A549 (cell line): ENCODE data around the gene HRH3. TPM values are rescaled to one million over a fixed set of nuclear protein-coding genes. Genes with fewer than 3 reads are reported as not detected.

Source experiments
- ATAC-seq, 2 experiments: fragments of 200-7000 bp in 1 of 2; fragments of >200 bp in 1 of 2; cut with Nextera tagmentation in 1 of 2; cut with Tn5 transposase in 1 of 2; 3 replicates each; pipeline versions ENCODE4 v1.8.0 to v1.9.1; 2018 to 2020; ENCODE audit warnings: mild to moderate bottlenecking in 1 of 2, moderate library complexity in 1 of 2
- CTCF ChIA-PET: fragments of 300-600 bp; sonication (Branson Sonifier 250); formaldehyde crosslinking; extraction: SDS; loops from one replicate; lab custom pipeline; 2021; ENCODE audit warnings: antibody characterized with exemption, inconsistent platforms; lab: Yijun Ruan, JAX
- POLR2A ChIA-PET: fragments of 350-600 bp; formaldehyde crosslinking; extraction: SDS; loops from one replicate; lab custom pipeline; 2021; ENCODE audit warnings: antibody characterized with exemption, inconsistent platforms; lab: Yijun Ruan, JAX
- DNase-seq, 2 experiments: peaks; one replicate each; pipeline versions ENCODE4 v3.0.0 to v3.0.0-alpha.2; 2011 to 2016; ENCODE audit warnings: low read depth in 1 of 2, low spot score in 1 of 2
- FAIRE-seq: peaks from 2 replicates; lab custom pipeline; 2011; peaks lifted over from hg19 to GRCh38; lab: Jason Lieb, UNC
- H3K27ac ChIP-seq, 2 experiments: fragments of >200 bp; sonication (Bioruptor Twin); formaldehyde crosslinking; 3 replicates each; pipeline ENCODE4 v1.5.1; 2016 to 2017
- H3K4me1 ChIP-seq: fragments of >200 bp; sonication (Bioruptor Twin); formaldehyde crosslinking; 3 replicates; pipeline ENCODE4 v1.6.1; 2016
- H3K4me2 ChIP-seq: fragments of >200 bp; sonication (Bioruptor Twin); formaldehyde crosslinking; 3 replicates; pipeline ENCODE4 v1.6.1; 2016
- H3K4me3 ChIP-seq: fragments of >200 bp; sonication (Bioruptor Twin); formaldehyde crosslinking; 3 replicates; pipeline ENCODE4 v1.5.1; 2016
- H3K9me3 ChIP-seq: fragments of >200 bp; sonication (Bioruptor Twin); formaldehyde crosslinking; 3 replicates; pipeline ENCODE4 v1.6.1; 2016
- CHD4 ChIP-seq: fragments of 200-600 bp; sonication (generic); IDR thresholded peaks from 2 replicates; pipeline ENCODE4 v1.6.1; 2016; ENCODE audit warnings: antibody characterized with exemption, mild to moderate bottlenecking, borderline replicate concordance
- EP300 ChIP-seq, 2 experiments: fragments of >200 bp; sonication (Bioruptor Twin); formaldehyde crosslinking; IDR thresholded peaks; 2 replicates in 1 of 2; 3 replicates in 1 of 2; pipeline ENCODE4 v1.6.1; 2016 to 2017
- ESRRA ChIP-seq: fragments of 150-350 bp; IDR thresholded peaks from 2 replicates; pipeline ENCODE4 v1.6.1; 2014; ENCODE audit warnings: mild to moderate bottlenecking, low read length, borderline replicate concordance
- FOSL2 ChIP-seq, 2 experiments: fragments of 450-650 bp in 1 of 2; fragments of >200 bp in 1 of 2; sonication (Bioruptor Twin) in 1 of 2; formaldehyde crosslinking; IDR thresholded peaks; 2 replicates each; pipeline versions ENCODE4 v1.5.0 to v1.6.1; 2016 to 2020; ENCODE audit warnings: mild to moderate bottlenecking in 1 of 2, moderate library complexity in 1 of 2
- FOXS1 ChIP-seq: fragments of 250-450 bp; sonication (Bioruptor Pico); IDR thresholded peaks from 2 replicates; pipeline ENCODE4 v1.5.0; 2020; ENCODE audit warnings: mild to moderate bottlenecking, moderate library complexity
- GATA3 ChIP-seq: IDR thresholded peaks from 2 replicates; pipeline ENCODE4 v1.6.1; 2012; ENCODE audit warnings: borderline replicate concordance
- HEYL ChIP-seq: fragments of 250-450 bp; sonication (Bioruptor Pico); IDR thresholded peaks from 2 replicates; pipeline ENCODE4 v1.8.0; 2021; ENCODE audit warnings: mild to moderate bottlenecking, moderate library complexity
- HMGXB4 ChIP-seq: fragments of 250-450 bp; sonication (Bioruptor Pico); IDR thresholded peaks from 2 replicates; pipeline ENCODE4 v1.5.0; 2021; ENCODE audit warnings: mild to moderate bottlenecking, moderate library complexity, borderline replicate concordance
- HOXB13 ChIP-seq: fragments of 250-450 bp; sonication (Bioruptor Pico); IDR thresholded peaks from 2 replicates; pipeline ENCODE4 v1.5.0; 2020; ENCODE audit warnings: low read depth, mild to moderate bottlenecking, moderate library complexity
- HOXB5 ChIP-seq: fragments of 250-450 bp; sonication (Bioruptor Pico); IDR thresholded peaks from 2 replicates; pipeline ENCODE4 v1.5.0; 2020; ENCODE audit warnings: mild to moderate bottlenecking, moderate library complexity
- KDM1A ChIP-seq: fragments of 200-600 bp; sonication (generic); IDR thresholded peaks from 2 replicates; pipeline ENCODE4 v1.6.1; 2016; ENCODE audit warnings: low read depth, mild to moderate bottlenecking
- MAX ChIP-seq: IDR thresholded peaks from 2 replicates; pipeline ENCODE4 v1.6.1; 2012
- MYC ChIP-seq: IDR thresholded peaks from 2 replicates; pipeline ENCODE4 v1.6.1; 2012; ENCODE audit warnings: mild to moderate bottlenecking, inconsistent platforms, low read length, improper control_type of control experiment, borderline replicate concordance
- NPAS2 ChIP-seq: fragments of 250-450 bp; sonication (Bioruptor Pico); IDR thresholded peaks from 2 replicates; pipeline ENCODE4 v1.8.0; 2022; ENCODE audit warnings: mild to moderate bottlenecking, moderate library complexity, borderline replicate concordance
- PBX3 ChIP-seq: IDR thresholded peaks from 2 replicates; pipeline ENCODE4 v1.6.1; 2012
- POLR2A ChIP-seq: IDR thresholded peaks from 2 replicates; pipeline ENCODE4 v1.6.1; 2012; ENCODE audit warnings: mild to moderate bottlenecking, low read length
- RARB ChIP-seq: fragments of 250-450 bp; sonication (Bioruptor Pico); IDR thresholded peaks from 2 replicates; pipeline ENCODE4 v1.8.0; 2021; ENCODE audit warnings: mild to moderate bottlenecking, moderate library complexity
- RCOR1 ChIP-seq: fragments of 150-350 bp; IDR thresholded peaks from 2 replicates; pipeline ENCODE4 v1.6.1; 2014; ENCODE audit warnings: antibody characterized with exemption, low read length, low read depth
- ZNF302 ChIP-seq: fragments of 250-450 bp; sonication (Bioruptor Pico); IDR thresholded peaks from 2 replicates; pipeline ENCODE4 v1.9.0; 2021; ENCODE audit warnings: inconsistent platforms, mild to moderate bottlenecking, moderate library complexity
- ZSCAN20 ChIP-seq: fragments of 250-450 bp; sonication (Bioruptor Pico); IDR thresholded peaks from 2 replicates; pipeline ENCODE4 v1.8.0; 2022; ENCODE audit warnings: mild to moderate bottlenecking, moderate library complexity
- WGBS: methylation state at CpG from one replicate; pipeline ENCODE4 v1.1.6; 2017; ENCODE audit errors: missing lambda C conversion rate; 5-methylcytosine and 5-hydroxymethylcytosine counted together
- polyA plus RNA-seq, 4 experiments: library from polyadenylated mRNA; depleted of rRNA in 3 of 4; stranded (reverse); fragments of >200 nt; fragmentation: RNase III in 1 of 4; extraction: RNeasy Plus Mini Kit Qiagen cat#74134 plus additional on column Dnase treatment in 1 of 4; gene quantifications; 2 replicates in 3 of 4; 3 replicates in 1 of 4; pipeline ENCODE4 v1.2.3, GENCODE V29; 2011 to 2017
- TF ChIP-seq, protein P1 (sequence below): fragments of 450-650 bp; IDR thresholded peaks from 2 replicates; pipeline ENCODE4 v1.6.1; 2014; ENCODE audit warnings: antibody characterized with exemption
- TF ChIP-seq, protein P2 (sequence below): fragments of >200 bp; sonication (Bioruptor Twin); formaldehyde crosslinking; IDR thresholded peaks from 3 replicates; pipeline ENCODE4 v1.6.1; 2016
- TF ChIP-seq, protein P3 (sequence below): IDR thresholded peaks from 2 replicates; pipeline ENCODE4 v1.6.1; 2012; ENCODE audit warnings: low read depth, borderline replicate concordance

The HRH3 gene
- polyA plus RNA-seq, 2 of the 4 experiments (the other 2 are of a cell fraction), result not detected

DNA sequence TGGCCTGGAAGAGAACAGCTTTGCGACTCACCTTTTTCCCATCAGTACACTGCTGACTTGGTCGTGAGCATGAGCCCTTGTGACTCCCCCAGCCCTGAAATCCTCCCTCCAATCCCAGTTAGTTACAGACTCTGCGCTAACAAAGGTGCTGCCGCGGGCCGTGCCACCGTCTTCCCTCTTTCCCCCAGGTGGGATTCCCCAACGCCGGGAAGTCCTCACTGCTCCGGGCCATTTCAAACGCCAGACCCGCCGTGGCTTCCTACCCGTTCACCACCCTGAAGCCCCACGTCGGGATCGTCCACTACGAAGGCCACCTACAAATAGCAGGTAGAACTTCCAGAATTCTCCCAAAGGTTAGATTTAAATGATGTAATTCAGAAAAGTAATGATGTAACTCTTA, 21.1 kb downstream of the HRH3 start:
- Histone ChIP-seq H3K4me1 (no peaks in the 10 kb centered on the region), H3K4me3 (no peak overlapping the region), H3K27ac (no peak overlapping the region), H3K4me2 (no peak overlapping the region), H3K9me3 (no peaks in the 10 kb centered on the region)
- TF ChIP-seq RCOR1 (no peak), EP300 (IDR thresholded peaks at IDR 0.05) (no peak), FOSL2 (IDR thresholded peaks at IDR 0.05) (no peak), FOSL2 (CRISPR knock-in tag; IDR thresholded peaks at IDR 0.05) (no peak), MYC (no peak), RARB (no peak), ZSCAN20 (CRISPR knock-in tag) (no peak), GATA3 (no peak), HMGXB4 (no peak), NPAS2 (CRISPR knock-in tag) (no peak), ESRRA (no peak), HOXB13 (CRISPR knock-in tag) (no peak), HEYL (CRISPR knock-in tag) (no peak), CHD4 (no peak)
- TF ChIP-seq, protein P1, sequence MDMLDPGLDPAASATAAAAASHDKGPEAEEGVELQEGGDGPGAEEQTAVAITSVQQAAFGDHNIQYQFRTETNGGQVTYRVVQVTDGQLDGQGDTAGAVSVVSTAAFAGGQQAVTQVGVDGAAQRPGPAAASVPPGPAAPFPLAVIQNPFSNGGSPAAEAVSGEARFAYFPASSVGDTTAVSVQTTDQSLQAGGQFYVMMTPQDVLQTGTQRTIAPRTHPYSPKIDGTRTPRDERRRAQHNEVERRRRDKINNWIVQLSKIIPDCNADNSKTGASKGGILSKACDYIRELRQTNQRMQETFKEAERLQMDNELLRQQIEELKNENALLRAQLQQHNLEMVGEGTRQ, result no peak
- TF ChIP-seq, protein P2, sequence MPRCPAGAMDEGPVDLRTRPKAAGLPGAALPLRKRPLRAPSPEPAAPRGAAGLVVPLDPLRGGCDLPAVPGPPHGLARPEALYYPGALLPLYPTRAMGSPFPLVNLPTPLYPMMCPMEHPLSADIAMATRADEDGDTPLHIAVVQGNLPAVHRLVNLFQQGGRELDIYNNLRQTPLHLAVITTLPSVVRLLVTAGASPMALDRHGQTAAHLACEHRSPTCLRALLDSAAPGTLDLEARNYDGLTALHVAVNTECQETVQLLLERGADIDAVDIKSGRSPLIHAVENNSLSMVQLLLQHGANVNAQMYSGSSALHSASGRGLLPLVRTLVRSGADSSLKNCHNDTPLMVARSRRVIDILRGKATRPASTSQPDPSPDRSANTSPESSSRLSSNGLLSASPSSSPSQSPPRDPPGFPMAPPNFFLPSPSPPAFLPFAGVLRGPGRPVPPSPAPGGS, result no peak
- TF ChIP-seq, protein P3, sequence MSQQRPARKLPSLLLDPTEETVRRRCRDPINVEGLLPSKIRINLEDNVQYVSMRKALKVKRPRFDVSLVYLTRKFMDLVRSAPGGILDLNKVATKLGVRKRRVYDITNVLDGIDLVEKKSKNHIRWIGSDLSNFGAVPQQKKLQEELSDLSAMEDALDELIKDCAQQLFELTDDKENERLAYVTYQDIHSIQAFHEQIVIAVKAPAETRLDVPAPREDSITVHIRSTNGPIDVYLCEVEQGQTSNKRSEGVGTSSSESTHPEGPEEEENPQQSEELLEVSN, result no peak
- ATAC-seq, result no peak
- 99% methylated on average over 18 of the region's 18 CpGs for WGBS
- no peak for FAIRE-seq
- POLR2A ChIA-PET, result no interaction called here
- DNase-seq, result no peak
- CTCF ChIA-PET, result interaction anchor here (0.6 to 2.1 kb wide), 3 partner anchors 11 to 12 kb away, joined by 3 to 6 read pairs (median 3); no protein-coding TSS in a partner anchor

DNA sequence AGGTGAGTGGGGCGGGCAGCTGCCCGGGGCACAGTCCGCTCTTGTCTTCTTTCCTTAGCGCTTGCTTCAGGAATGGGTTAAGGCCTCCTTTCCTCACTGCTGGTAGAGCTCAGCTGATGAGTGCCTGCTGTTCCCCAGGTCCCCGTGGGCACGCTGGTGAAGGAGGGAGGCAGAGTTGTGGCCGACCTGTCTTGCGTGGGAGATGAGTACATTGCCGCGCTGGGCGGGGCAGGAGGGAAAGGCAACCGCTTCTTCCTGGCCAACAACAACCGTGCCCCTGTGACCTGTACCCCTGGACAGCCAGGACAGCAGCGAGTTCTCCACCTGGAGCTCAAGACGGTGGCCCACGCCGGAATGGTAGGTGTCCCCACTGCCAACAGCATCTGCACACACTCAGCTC, 21.6 kb downstream of the HRH3 start:
- H3K4me3 ChIP-seq, result no peak overlapping the region
- no peaks in the 10 kb centered on the region for H3K4me1 ChIP-seq
- WGBS, result 94% methylated on average over 17 of the region's 17 CpGs
- CTCF ChIA-PET, result interaction anchor here (0.6 to 2.1 kb wide), 3 partner anchors 10 to 11 kb away, joined by 3 to 6 read pairs (median 3); no protein-coding TSS in a partner anchor
- H3K4me2 ChIP-seq, result no peak overlapping the region
- FAIRE-seq, result no peak
- no peak overlapping the region for H3K27ac ChIP-seq
- no peaks in the 10 kb centered on the region for H3K9me3 ChIP-seq
- no peak for ATAC-seq
- POLR2A ChIA-PET, result no interaction called here
- TF ChIP-seq KDM1A (no peak), ZNF302 (CRISPR knock-in tag) (no peak)
- no peak for DNase-seq

DNA sequence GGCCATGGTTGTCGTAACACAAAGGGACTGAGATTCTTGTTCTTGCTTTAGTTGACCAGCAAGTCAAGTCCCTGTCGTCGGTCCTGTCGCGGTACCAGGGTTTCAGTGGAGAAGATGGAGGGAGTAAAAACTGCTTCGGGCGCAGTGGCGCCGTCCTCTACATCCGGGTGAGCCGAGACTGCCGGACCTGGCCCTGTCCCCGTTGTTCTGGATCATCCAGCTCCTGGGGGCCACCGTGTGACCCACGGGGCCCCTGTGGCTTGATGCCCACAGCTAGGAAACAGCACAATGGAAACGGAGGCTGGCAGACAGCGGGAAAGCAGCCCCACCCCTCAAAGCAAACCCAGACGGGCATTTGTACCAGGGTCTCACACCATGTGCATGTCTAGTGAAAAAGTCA, 22.3 kb downstream of the HRH3 start:
- ATAC-seq, result no peak
- FAIRE-seq, result no peak
- Histone ChIP-seq H3K27ac (no peak overlapping the region), H3K4me2 (no peak overlapping the region), H3K9me3 (no peaks in the 10 kb centered on the region), H3K4me3 (no peak overlapping the region), H3K4me1 (no peaks in the 10 kb centered on the region)
- WGBS, result 95% methylated on average over 15 of the region's 18 CpGs
- TF ChIP-seq HOXB5 (CRISPR knock-in tag), result no peak
- no peak for TF ChIP-seq POLR2A
- TF ChIP-seq PBX3, result no peak
- TF ChIP-seq RARB, result no peak
- no peak for TF ChIP-seq FOSL2 (IDR thresholded peaks at IDR 0.05)
- no peak for TF ChIP-seq FOSL2 (CRISPR knock-in tag; IDR thresholded peaks at IDR 0.05)
- TF ChIP-seq, protein P3, result no peak
- no peak for TF ChIP-seq ZNF302 (CRISPR knock-in tag)
- no peak for TF ChIP-seq MAX
- no peak for TF ChIP-seq HMGXB4
- TF ChIP-seq FOXS1 (CRISPR knock-in tag), result no peak
- TF ChIP-seq ZSCAN20 (CRISPR knock-in tag), result no peak
- DNase-seq, result no peak
- ChIA-PET POLR2A (no interaction called here), CTCF (interaction anchor here (0.6 to 2.1 kb wide), 2 partner anchors 12 to 388 kb away, joined by 4 to 6 read pairs; no protein-coding TSS in a partner anchor)
